Left ventricle myocardium inferior (tissue), 1 donor: ENCODE data around the gene HIC1. TPM values are rescaled to one million over a fixed set of nuclear protein-coding genes. Genes with fewer than 3 reads are reported as not detected.

ENCODE experiments used
- DNase-seq: peaks from one replicate; pipeline ENCODE4 v3.0.0-alpha.2; 2020
- H3K27ac ChIP-seq: fragments of 200-600 bp; replicated peaks from 2 replicates; pipeline ENCODE4 v1.8.0; 2021
- H3K27me3 ChIP-seq: fragments of 200-600 bp; 2 replicates; pipeline ENCODE4 v1.8.0; 2021; ENCODE audit warnings: low read depth
- H3K36me3 ChIP-seq: fragments of 200-600 bp; 2 replicates; pipeline ENCODE4 v1.8.0; 2021
- H3K4me1 ChIP-seq: fragments of 200-600 bp; 2 replicates; pipeline ENCODE4 v1.8.0; 2021
- H3K4me3 ChIP-seq: fragments of 200-600 bp; 2 replicates; pipeline ENCODE4 v1.8.0; 2021; ENCODE audit warnings: mild to moderate bottlenecking, moderate library complexity
- H3K9me3 ChIP-seq: fragments of 200-600 bp; replicated peaks from 2 replicates; pipeline ENCODE4 v1.8.0; 2021
- intact Hi-C: fragments of 100-400 bp; cut with micrococcal nuclease; formaldehyde crosslinking; loops from one replicate; pipeline ENCODE4 v1.11.0; 2022
- total RNA-seq: library from RNA; stranded (reverse); fragmentation: NEBNext Ultra II Directional; extraction: Animal tissue kit (Norgen Biotek cat#: 25700); gene quantifications from one replicate; pipeline ENCODE4 v1.2.1, GENCODE V29; 2021
- TF ChIP-seq, protein P1 (sequence below): fragments of 200-600 bp; IDR thresholded peaks from 2 replicates; pipeline ENCODE4 v1.8.0; 2021; ENCODE audit warnings: antibody characterized with exemption, mild to moderate bottlenecking, borderline replicate concordance
- donor health status: DM: no; HTN: yes; CAD: no; lungs with severe emphysema.

HIC1 gene
- total RNA-seq, 1 donor from 2014 or later, result 23.5 TPM

DNA sequence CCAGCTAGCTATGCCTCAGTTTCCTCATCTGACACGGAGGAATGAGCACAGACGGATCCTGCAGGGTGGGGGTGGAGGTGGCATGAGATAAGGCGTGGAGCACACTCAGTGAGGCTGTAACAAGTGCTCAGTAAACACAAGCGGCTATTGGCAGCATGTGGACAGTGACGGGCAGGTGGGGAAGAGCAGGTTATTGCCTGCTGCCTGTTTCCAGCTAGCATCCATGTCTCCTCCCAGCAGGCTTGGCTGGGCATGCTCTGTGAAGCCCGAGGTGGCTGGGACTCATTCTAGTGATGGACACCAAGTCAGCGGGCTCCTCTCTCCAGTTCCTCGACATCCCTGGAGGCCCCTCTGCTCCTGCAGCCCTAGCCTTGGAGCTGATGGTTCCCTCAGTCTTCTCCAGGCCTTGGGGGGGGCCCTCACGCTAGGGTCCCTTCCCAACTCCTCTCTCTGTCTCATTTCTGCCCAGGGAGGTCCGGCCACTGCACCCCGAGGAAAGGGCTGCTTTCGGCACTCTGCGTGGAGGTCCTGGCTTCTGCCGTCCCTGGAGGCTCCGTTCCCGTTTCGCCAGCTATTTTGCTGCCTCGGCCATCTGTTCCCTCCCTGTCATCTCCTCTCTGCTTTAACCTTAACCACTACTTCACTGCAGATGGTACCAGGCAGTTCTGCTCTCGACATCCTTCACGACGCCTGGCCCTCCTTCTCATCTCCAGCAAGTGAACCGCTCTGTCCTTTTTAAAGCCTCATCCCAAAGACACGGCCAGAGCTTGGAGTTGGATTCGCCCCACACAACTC lies 36.0 kb upstream of the HIC1 start:
- Histone ChIP-seq H3K4me3 (no peak overlapping the region), H3K27me3 (peaks cover 13% of the 10 kb centered on the region), H3K9me3 (no peaks in the 10 kb centered on the region), H3K27ac (no peak overlapping the region), H3K4me1 (peaks cover 33% of the 10 kb centered on the region), H3K36me3 (no peaks in the 10 kb centered on the region)
- TF ChIP-seq, protein P1, sequence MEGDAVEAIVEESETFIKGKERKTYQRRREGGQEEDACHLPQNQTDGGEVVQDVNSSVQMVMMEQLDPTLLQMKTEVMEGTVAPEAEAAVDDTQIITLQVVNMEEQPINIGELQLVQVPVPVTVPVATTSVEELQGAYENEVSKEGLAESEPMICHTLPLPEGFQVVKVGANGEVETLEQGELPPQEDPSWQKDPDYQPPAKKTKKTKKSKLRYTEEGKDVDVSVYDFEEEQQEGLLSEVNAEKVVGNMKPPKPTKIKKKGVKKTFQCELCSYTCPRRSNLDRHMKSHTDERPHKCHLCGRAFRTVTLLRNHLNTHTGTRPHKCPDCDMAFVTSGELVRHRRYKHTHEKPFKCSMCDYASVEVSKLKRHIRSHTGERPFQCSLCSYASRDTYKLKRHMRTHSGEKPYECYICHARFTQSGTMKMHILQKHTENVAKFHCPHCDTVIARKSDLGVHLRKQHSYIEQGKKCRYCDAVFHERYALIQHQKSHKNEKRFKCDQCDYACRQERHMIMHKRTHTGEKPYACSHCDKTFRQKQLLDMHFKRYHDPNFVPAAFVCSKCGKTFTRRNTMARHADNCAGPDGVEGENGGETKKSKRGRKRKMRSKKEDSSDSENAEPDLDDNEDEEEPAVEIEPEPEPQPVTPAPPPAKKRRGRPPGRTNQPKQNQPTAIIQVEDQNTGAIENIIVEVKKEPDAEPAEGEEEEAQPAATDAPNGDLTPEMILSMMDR, result no peak
- intact Hi-C loops, result no loop called here
- DNase-seq, result no peak

DNA sequence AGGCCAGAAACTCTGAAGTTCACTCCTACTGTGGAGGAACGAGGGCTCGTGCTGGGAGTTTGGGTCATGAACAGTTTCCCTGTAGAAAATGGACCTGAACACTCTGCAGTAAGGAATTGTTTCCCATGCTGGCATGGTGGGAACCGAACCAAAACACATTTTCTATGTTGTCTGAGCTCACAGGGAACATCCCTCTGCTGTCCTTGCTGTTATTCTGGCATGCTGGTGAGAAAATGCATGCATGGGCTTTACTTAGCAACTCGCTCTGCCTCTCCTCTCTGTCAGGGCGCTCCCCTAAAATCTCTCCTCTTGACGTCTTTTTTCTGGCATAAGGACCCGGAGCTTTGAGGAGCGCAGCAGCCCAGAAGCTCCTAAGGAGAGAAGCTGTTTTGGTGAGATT lies 35.2 kb upstream of the HIC1 start:
- Histone ChIP-seq H3K27me3 (peaks cover 21% of the 10 kb centered on the region), H3K4me1 (peaks cover 35% of the 10 kb centered on the region), H3K36me3 (no peaks in the 10 kb centered on the region), H3K9me3 (no peaks in the 10 kb centered on the region), H3K4me3 (no peak overlapping the region), H3K27ac (no peak overlapping the region)
- no peak for DNase-seq
- TF ChIP-seq, protein P1, result no peak
- intact Hi-C loops, result loop anchor here (10.0 kb wide), 1 partner anchor 105 kb away; no protein-coding TSS in a partner anchor

DNA sequence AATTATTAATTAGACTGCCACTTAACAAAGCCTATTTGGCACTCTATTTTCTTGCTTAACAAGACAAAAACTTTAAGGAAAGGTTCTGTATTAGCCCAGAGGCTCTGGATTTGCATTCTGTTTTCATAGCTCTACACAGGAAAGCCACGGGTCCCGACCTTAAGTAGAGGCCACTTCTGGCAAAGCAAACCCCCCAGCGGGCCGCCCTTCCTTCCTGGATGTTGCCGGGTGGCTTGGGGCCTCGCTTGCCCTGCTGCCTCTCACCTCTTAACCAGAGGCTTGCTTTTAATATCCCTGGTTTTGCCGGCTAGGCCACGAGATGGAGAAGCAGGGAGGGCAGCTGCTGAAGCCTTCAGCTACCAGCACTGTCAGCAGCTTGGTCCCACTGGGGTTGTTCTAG lies 34.2 kb upstream of the HIC1 start:
- Histone ChIP-seq H3K27me3 (peaks cover 31% of the 10 kb centered on the region), H3K9me3 (no peaks in the 10 kb centered on the region), H3K36me3 (no peaks in the 10 kb centered on the region), H3K4me1 (peaks cover 37% of the 10 kb centered on the region), H3K27ac (peak overlapping the region; percentile 45), H3K4me3 (no peak overlapping the region)
- TF ChIP-seq, protein P1, result no peak
- intact Hi-C loops, result loop anchor here (10.0 kb wide), 1 partner anchor 106 kb away; no protein-coding TSS in a partner anchor
- no peak for DNase-seq

DNA sequence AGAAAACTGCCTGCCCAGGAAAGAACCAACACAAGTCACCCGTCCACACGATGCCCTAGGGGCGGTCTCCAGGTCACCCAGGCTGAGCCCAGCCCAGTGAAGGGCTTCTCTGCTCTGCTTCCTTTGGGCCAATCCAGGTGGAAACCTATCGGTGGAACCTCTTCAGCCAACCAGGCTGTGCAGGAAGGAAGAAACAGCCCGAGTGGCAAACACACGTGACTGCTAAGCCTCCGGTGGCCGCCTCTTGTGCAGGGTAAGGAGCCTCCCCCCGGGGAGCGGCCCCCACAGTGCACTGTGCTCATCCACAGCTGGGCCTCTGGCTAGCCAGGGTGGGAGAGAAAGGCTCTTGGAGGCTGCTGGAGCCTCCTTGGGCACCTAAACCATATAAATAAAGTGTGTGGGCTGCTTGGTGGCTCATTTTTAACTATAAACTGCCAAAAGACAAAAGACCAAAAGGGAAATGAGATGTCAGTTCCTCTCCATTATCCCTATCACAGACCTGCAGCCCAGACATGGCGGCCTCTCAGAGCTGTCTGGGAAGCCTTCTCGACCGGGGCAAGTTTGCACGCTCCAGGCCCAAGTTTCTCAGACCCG lies 32.2 kb upstream of the HIC1 start:
- Histone ChIP-seq H3K4me3 (no peak overlapping the region), H3K4me1 (peaks cover 43% of the 10 kb centered on the region), H3K27ac (no peak overlapping the region), H3K9me3 (no peaks in the 10 kb centered on the region), H3K36me3 (no peaks in the 10 kb centered on the region), H3K27me3 (peaks cover 48% of the 10 kb centered on the region)
- TF ChIP-seq, protein P1, result no peak
- DNase-seq, result no peak
- intact Hi-C loops, result loop anchor here (10.0 kb wide), 1 partner anchor 108 kb away; no protein-coding TSS in a partner anchor

DNA sequence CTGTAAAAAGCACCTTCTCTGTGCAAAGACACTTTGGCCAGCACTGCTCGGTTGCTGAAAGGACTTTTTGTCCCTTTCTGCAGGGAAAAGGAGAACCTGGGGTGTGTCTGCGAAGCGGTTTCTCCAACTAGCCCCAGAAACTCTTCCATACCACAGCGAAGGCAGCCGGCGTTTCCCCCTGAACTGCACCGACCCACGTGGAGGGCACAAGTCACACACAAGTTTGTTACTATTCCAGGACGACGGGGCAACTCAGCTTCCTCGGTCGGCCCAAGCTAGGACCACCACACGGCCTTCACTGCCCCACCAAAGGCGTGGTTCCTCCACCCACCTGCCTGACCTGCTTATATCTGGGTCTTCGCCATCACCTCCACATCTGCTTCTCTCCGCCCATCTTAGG lies 31.6 kb upstream of the HIC1 start:
- no peak for DNase-seq
- TF ChIP-seq, protein P1, result no peak
- Histone ChIP-seq H3K4me1 (peaks cover 43% of the 10 kb centered on the region), H3K27ac (no peak overlapping the region), H3K9me3 (no peaks in the 10 kb centered on the region), H3K27me3 (peaks cover 49% of the 10 kb centered on the region), H3K36me3 (no peaks in the 10 kb centered on the region), H3K4me3 (peak overlapping the region; percentile 77)
- intact Hi-C loops, result loop anchor here (10.0 kb wide), 1 partner anchor 108 kb away; no protein-coding TSS in a partner anchor
